HL-60 (cell line): ENCODE measurements around the gene TK2.
A peak's percentile ranks its signal among the peaks of the same experiment; 100 is the strongest.

Experiments
- DNase-seq, 2 experiments: peaks; one replicate each; pipeline ENCODE4 v3.0.0-alpha.2; 2010 to 2020; ENCODE audit warnings: low read depth in 1 of 2, low spot score in 1 of 2
- H3K27ac ChIP-seq: fragments of 250-450 bp; sonication (Bioruptor Pico); replicated peaks from 2 replicates; pipeline ENCODE4 v1.5.1; 2020; ENCODE audit warnings: mild to moderate bottlenecking, moderate library complexity
- H3K27me3 ChIP-seq: fragments of 250-450 bp; sonication (Bioruptor Pico); 2 replicates; pipeline ENCODE4 v1.5.1; 2021; ENCODE audit warnings: mild to moderate bottlenecking, moderate library complexity; ENCODE audit not compliant: insufficient read depth, poor library complexity, severe bottlenecking
- H3K4me3 ChIP-seq: replicated peaks from 2 replicates; pipeline ENCODE4 v1.5.1; 2011; ENCODE audit warnings: mild to moderate bottlenecking, control low read depth, low read length; ENCODE audit not compliant: insufficient read depth
- GABPA ChIP-seq: IDR thresholded peaks from 2 replicates; pipeline ENCODE4 v1.6.1; 2012; ENCODE audit warnings: low read depth
- POLR2AphosphoS5 ChIP-seq: IDR thresholded peaks from 2 replicates; pipeline ENCODE4 v1.6.1; 2012; ENCODE audit warnings: low read depth
- SPI1 ChIP-seq: IDR thresholded peaks from 2 replicates; pipeline ENCODE4 v1.6.1; 2012; ENCODE audit warnings: low read depth, mild to moderate bottlenecking, borderline replicate concordance
- TF ChIP-seq, protein P1 (sequence below): IDR thresholded peaks from one replicate; pipeline ENCODE4 v1.5.1; 2011; ENCODE audit warnings: low read length, control low read depth, inconsistent platforms; ENCODE audit not compliant: insufficient read depth
- TF ChIP-seq, protein P2 (sequence below): IDR thresholded peaks from 2 replicates; pipeline ENCODE4 v1.6.1; 2012; ENCODE audit warnings: low read depth; ENCODE audit not compliant: insufficient replicate concordance

Gene TK2

GRCh38 chr16:66554021-66554420 lies 4.1 kb upstream of the TK2 start:
- no peak for DNase-seq
- no peaks in the 10 kb centered on the region for H3K27me3 ChIP-seq
- H3K27ac ChIP-seq: no peak overlapping the region
- TF ChIP-seq, protein P1, sequence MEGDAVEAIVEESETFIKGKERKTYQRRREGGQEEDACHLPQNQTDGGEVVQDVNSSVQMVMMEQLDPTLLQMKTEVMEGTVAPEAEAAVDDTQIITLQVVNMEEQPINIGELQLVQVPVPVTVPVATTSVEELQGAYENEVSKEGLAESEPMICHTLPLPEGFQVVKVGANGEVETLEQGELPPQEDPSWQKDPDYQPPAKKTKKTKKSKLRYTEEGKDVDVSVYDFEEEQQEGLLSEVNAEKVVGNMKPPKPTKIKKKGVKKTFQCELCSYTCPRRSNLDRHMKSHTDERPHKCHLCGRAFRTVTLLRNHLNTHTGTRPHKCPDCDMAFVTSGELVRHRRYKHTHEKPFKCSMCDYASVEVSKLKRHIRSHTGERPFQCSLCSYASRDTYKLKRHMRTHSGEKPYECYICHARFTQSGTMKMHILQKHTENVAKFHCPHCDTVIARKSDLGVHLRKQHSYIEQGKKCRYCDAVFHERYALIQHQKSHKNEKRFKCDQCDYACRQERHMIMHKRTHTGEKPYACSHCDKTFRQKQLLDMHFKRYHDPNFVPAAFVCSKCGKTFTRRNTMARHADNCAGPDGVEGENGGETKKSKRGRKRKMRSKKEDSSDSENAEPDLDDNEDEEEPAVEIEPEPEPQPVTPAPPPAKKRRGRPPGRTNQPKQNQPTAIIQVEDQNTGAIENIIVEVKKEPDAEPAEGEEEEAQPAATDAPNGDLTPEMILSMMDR: no peak
- TF ChIP-seq GABPA (no peak), POLR2AphosphoS5 (no peak), SPI1 (no peak)
- TF ChIP-seq, protein P2, sequence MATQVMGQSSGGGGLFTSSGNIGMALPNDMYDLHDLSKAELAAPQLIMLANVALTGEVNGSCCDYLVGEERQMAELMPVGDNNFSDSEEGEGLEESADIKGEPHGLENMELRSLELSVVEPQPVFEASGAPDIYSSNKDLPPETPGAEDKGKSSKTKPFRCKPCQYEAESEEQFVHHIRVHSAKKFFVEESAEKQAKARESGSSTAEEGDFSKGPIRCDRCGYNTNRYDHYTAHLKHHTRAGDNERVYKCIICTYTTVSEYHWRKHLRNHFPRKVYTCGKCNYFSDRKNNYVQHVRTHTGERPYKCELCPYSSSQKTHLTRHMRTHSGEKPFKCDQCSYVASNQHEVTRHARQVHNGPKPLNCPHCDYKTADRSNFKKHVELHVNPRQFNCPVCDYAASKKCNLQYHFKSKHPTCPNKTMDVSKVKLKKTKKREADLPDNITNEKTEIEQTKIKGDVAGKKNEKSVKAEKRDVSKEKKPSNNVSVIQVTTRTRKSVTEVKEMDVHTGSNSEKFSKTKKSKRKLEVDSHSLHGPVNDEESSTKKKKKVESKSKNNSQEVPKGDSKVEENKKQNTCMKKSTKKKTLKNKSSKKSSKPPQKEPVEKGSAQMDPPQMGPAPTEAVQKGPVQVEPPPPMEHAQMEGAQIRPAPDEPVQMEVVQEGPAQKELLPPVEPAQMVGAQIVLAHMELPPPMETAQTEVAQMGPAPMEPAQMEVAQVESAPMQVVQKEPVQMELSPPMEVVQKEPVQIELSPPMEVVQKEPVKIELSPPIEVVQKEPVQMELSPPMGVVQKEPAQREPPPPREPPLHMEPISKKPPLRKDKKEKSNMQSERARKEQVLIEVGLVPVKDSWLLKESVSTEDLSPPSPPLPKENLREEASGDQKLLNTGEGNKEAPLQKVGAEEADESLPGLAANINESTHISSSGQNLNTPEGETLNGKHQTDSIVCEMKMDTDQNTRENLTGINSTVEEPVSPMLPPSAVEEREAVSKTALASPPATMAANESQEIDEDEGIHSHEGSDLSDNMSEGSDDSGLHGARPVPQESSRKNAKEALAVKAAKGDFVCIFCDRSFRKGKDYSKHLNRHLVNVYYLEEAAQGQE: no peak
- H3K4me3 ChIP-seq: peak overlapping the region; percentile 65

- Histone ChIP-seq H3K27ac (peak overlapping the region; percentile 86), H3K27me3 (no peaks in the 10 kb centered on the region), H3K4me3 (peak overlapping the region; percentile 65)
- TF ChIP-seq GABPA (no peak), SPI1 (peak; percentile 31; the same call in 1 of the 2 replicates), POLR2AphosphoS5 (no peak)
- TF ChIP-seq, protein P1: no peak
- TF ChIP-seq, protein P2: no peak
- no peak for DNase-seq
Measured at GRCh38 chr16:66553223-66553622, 3.3 kb upstream of the TK2 start.

DNA sequence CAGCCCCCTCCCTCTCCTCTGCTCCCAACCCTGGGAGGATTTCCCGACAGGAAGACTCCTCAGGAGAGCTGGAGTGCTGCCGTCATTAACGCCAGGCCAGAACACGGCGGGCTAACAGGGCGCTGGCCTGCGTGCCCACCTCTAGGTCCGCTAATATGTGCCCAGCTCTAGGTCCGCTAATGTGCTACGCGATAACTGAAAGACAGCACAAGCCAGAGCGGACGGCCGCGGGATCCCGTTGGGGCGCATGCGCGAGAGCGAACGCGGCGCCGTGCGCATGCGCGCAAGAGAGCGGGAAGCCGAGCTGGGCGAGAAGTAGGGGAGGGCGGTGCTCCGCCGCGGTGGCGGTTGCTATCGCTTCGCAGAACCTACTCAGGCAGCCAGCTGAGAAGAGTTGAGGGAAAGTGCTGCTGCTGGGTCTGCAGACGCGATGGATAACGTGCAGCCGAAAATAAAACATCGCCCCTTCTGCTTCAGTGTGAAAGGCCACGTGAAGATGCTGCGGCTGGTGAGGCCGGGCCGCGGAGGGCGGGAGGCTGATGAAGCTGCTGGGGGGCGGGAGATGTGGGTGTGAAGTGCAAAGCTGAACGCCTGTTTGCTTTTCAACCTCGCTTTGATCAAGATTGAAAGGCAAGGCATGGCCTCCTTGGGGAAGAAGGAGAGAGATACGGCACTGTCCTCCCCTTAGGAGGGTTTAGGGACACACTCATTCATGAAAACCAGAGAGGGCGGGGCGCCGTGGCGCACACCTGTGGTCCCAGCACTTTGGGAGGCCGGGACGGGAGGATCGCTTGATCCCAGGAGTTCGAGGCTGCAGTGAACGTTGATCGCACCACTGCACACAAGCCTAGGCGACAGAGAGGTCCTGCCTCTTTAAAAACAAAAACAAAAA lies 2.6 kb upstream of the TK2 start, which contains the start of gene CKLF:
CKLF (plus strand) TSS at position 291 of the 892 bp plus-strand sequence; CDS start at position 431, 140 bp downstream.
- peak within 1 kb of the TSS; percentile 65 for H3K4me3 ChIP-seq
- H3K27ac ChIP-seq: peak within 1 kb of the TSS; percentile 86
- TF ChIP-seq POLR2AphosphoS5 (peak; percentile 90; the same call in 1 of the 2 replicates), SPI1 (no peak), GABPA (no peak)
- TF ChIP-seq, protein P2: peak; percentile 33
- TF ChIP-seq, protein P1: no peak
- no peaks in the 10 kb centered on the region for H3K27me3 ChIP-seq
- peak; percentile 83 to 87 for DNase-seq
